OCI-M2 (cell line): Measurements from ENCODE around the gene LIPI.
"Not testable (repeated sequence)": the region's sequence is repeated elsewhere in the genome, so short reads cannot be mapped to it uniquely, and the experiment has no call there.

Source experiments
- DNase-seq: peaks from one replicate; lab custom pipeline; 2025; ENCODE audit not compliant: unreplicated experiment; lab: John Stamatoyannopoulos, UW

The LIPI gene

DNA sequence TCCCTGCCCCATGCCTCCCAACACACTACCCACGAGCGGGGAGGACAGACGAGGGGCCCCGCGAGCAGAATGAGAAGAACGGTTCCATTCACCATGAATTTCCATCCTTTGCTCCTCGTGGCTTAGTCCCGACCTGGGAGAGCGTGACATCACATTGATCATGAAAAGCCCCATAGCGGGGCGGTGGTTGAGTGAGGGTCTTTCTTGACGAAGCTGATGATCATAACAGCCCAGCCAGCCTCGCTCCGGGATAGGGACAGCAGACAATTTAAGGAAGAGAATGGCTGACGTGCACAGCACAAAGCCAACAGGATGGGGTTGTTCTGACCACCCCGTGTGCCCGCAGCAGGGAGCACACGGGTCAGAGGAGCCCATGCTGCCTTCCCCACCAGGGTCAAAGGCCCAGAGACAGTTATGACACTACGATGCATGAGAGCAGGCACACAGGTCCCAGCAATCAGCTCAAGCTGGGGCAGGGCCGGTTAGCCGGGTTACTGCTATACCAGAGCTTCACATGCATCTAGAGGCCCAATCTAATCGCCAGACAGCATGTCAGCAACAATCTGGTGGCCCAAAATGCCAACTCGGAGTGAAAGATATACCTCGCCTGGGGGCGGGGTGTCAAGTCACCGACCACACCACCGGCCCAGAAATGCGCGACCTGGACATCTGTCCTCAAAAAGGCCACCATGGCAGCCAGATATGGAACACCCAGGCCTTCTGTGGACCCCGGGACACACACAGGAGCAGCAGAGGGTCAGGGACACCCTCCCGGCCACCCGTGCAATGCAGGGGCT lies 135.2 kb downstream of the LIPI start:
- no peak for DNase-seq

DNA sequence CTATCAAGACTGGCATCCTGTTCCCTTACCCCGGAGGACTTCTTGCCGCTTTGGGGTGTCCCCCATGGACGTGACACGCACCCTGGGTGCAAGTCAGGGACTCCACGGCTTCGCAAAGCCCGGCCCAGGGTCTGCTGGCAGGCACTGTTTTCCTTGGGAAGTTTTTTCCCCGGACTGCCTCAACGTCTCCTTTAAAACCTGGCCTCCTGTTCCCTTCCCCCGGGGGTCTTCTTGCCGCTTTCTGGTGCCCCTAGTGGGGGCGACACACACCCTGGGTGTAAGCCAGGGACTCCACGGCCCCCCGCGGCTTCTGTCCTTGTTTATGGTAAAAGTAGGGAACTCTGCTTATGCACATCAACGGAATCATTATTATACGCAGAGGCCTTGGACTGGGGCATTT lies 136.6 kb downstream of the LIPI start:
- no peak for DNase-seq

DNA sequence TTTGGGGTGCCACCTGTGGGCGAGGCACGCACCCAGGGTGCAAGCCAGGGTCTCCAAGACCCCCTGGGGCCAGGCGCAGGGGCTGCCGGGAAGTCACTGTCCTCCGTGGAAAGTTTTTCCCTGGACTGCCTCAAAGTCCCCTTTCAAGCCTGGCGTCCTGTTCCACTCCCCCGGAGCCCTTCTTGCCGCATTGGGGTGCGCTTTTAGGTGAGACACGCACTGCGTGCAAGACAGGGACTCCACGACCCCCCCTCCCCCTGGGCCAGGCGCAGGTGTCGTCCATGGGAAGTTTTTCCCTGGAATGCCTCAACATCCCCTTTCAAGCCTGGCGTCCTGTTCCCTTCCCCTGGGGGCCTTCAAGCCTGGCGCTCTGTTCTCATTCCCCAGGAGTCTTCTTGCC lies 137.1 kb downstream of the LIPI start:
- DNase-seq: no peak

DNA sequence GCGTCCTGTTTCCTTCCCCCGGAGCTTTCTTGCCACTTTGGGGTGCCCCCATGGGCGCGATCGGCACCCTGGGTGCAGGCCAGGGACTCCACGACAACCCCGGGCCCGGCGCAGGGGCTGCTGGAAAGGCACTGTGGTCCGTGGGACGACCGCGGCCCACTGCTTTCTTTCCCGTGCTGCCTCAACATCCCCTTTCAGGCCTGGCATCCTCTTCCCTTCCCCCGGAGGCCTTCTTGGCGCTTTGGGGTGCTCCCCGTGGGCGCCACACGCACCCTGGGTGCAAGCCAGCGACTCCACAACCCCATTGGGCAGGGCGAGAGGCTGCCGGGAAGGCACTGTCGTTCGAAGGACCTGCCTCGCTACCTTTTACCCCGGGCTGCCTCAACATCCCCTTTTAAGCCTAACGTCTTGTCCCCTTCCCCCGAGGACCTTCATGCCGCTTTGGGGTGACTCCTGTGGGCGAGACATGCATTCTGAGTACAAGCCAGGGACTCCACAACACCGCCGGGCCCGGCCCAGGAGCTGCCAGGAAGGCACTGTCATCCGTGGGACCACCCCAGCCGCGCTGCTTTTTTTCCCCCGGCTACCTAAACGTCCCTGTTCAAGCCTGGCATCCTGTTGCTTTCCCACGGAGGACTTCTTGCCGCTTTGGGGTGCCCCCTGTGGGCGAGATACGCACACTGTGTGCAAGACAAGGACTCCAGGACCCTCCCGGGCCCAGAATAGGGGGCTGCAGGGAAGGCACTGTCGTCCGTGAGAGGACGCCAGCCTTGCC lies 137.8 kb downstream of the LIPI start:
- no peak for DNase-seq

DNA sequence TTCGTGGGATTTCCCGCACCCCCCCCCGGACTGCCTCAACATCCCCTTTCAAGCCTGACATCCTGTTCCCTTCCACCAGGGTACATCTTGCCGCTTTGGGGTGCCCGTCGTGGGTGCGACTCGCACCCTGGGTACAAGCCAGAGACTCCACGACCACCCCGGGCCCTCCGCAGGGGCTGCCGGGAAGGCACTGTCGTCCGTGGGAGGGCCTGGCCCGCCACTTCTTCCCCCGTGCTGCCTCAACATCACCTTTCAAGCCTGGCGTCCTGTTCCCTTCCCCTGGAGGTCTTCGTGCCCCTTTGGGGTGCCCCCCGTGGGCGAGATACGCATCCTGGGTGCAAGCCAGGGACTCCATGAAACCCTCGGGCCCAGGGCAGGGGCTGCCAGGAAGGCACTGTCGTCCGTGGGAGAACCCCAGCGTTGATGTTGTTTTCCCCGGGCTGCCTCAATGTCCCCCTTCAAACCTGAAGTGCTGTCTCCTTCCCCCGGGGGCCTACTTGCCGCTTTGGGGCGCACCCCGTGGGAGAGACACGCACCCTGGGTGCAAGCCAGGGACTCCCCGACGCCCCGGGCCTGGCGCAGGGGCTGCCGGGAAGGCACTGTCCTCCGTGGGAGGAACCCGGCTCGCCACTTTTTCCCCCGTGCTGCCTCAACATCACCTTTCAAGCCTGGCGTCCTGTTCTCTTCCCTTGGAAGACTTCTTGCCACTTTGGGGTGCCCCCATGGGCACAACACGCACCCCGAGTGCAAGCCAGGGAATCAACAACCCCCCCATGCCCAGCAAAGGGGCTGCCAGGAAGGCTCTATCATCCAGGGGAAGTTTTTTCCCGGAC lies 138.6 kb downstream of the LIPI start:
- DNase-seq: no peak

DNA sequence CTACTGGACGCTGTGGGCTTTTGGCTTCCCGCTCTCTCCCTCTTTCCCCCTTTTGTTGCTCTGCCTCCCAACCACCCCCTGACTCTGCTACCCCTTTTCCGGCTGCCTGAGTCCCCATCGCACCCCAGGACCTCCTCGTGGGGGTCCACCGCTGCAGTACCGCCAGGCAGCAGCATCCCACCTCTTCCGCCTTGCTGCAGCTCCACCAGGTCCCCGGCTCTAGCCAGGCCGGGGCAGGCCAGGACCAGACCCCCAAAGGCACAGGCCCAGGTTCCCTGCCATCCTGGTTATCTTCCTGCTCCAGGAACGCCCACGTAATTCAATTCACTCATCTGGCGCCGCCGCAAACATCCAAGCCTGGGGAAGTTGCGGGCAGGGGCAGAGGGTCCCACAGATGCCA lies 139.8 kb downstream of the LIPI start:
- DNase-seq: no peak

DNA sequence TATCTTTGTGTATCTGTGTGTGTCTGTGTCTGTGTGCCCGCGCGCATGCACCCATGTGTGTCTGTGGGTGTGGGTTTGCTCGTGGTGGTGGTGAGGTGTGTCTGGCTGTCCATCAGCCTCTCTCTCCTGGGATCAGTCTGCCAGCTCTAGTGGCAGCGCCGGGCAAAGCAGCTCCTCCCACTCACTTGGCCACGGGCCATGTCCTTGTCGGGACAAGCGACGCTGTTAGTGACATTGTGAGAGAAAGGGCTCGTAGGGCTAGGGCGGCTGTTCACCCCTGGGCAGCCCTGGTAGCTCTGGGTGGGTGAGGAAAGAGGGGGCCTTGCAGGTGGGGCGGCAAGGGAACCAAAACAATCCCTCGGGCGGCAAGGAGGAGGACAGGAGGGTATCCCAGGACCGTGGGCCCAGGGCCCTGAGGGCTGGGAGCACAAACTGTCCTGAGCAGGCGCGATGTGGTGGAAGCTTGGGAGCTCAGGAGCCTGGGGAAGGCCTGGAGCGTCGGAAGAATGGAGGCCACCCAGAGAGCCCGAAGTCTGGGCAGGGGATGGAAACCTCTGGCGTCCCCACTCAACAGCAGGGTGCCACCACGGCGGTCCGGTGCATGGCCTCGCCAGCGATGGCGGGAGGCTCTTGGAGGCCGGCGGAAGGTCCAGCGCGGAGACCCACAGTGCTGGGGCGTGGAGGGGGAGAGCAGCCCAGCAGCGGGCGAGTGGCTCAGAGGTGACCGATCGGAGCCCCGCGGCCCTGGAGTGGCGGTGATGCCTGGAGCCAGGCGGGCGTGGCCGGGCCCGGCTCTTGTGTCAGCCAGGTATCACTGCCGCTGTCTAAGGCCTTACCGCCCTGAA lies 140.5 kb downstream of the LIPI start:
- no peak for DNase-seq

DNA sequence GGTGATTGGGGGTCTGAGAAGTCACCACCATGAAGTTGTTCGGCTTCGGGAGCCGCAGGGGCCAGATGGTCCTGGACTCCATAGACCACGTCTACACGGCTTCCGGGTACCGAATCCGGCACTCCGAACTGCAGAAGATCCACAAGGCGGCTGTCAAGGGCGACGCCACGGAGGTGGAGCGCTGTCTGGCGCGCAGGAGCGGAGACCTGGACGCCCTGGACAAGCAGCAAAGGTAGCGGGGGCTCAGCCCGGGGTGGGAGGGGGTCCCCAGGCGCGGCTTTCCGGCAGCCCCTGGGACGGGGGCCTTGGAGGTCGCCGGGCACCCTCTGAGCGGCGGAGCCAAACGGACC lies 146.5 kb downstream of the LIPI start:
- no peak for DNase-seq

DNA sequence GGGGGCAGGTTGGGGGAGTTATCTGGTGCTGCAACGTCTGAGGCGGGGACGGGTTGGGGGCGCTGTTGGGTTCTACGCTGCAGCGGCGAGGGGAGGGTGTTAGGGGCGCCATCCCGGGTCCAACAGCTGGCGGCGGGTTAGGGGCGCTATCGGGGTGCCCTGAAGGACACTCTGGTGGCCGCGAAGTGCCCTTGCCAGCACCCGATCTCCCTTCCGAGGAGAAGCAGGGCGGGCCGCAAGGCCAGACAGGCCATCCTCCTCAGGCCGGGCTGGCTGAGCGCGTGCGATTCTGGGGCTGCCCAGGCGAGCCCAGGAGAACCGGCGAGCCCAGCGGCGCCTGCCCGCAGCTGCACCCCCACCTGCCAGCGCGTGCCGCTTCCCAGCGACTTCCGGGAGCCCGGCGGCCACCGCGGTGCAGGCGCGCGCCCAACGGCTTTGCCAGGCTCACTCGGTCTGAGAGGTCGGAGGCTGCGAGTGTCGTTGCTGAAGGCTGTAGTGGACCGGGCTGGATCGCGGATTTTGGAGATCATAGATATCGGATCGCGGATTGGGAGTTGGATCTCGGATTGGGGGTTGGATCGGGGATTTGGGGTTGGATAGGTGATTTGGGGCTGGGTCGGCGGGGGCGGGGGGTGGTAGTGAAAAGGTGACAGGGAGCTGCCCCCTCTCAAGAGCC lies 147.0 kb downstream of the LIPI start:
- not testable (repeated sequence) for DNase-seq

DNA sequence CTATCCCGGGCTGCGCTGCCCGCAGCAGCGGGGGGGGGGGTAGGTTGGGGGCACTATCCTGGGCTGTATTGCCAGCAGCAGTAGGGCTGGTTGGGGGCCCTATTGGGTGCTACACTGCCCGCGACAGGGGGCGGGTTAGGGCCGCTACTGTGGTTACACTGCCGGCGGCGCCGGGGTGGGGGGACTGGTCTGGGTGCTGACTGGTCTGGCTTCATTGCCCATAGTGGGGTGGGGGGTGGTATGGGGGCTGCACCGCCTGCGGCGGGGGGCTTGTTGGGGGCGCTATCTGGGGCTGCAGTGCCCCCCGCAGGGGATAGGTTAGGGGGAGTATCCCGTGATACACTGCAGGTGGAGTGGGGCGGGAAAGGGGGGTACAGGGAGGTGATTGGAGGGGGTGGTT lies 148.1 kb downstream of the LIPI start:
- DNase-seq: not testable (repeated sequence)

DNA sequence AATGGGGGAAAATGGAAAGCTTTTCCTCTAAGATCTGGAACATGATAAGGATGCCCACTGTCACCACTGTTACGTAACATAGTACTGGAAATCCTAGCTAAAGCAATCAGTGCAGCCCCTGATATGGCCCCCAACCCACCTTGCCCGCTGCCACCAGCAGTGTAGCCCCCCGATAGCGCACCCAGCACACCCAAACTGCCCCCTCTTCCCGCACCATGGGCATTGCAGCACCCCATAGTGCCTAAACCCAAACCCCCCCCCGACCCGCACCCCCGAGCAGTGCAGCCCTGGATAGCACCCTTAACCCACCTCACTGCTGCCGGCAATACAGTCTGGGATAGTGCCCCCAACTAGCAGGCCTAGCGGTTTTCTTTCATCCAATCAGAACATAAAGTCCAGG lies 148.9 kb downstream of the LIPI start:
- DNase-seq: not testable (repeated sequence)

DNA sequence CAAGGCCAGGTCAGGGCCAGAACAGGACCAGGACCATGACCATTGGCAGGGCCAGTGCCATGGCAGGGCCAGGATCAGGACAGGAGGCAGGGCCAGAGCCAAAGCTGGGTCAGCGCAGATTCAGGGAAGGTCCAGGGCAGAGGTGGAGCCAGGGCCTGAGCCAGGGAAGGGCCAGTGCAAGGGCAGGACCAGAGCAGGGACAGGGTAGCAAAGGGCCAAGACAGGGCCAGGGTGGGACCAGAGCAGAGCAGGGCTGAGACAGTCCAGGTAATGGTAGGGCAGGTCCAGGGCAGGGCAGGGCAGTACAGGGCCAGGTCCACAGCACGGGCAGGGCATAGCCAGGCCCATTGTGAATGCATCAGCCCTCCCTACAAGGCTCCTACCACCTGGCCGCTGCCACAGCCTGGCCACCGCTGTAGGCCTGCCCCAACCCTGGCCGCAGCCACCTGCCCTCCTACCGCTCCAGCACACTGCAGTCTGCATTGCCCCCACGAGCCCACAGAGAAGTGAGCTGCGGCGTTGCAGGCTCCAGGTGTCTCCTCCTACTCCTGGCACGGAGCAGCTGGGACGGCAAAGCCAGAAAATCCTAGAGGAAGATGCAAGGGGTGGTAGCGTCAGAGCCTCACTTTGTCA lies 151.6 kb downstream of the LIPI start:
- not testable (repeated sequence) for DNase-seq
